ENCODE measurements around the gene ARID1A. TPM values are rescaled to one million over a fixed set of nuclear protein-coding genes. Genes with fewer than 3 reads are reported as not detected.
"Not testable (repeated sequence)": the region's sequence is repeated elsewhere in the genome, so short reads cannot be mapped to it uniquely, and the experiment has no call there.

The ARID1A gene
- 100 to 1,000 TPM; 122 to 123 TPM for total RNA-seq

GRCh38 chr1:26695356-26696118, at the start of gene ARID1A:
Gene ARID1A, plus strand, starts transcription at chr1:26696015. Its CDS starts 389 bp downstream, at chr1:26696404.
- H3K27me3 Mint-ChIP-seq (ENCODE audit: low read depth), result no peaks in the 10 kb centered on the region

GRCh38 chr1:26664802-26665201, 31.0 kb upstream of the ARID1A start:
- ChIA-PET POLR2A (no interaction called here), CTCF (interaction anchor here (2.0 to 3.4 kb wide), 2 partner anchors 13 to 27 kb away, joined by 5 to 15 read pairs; no protein-coding TSS in a partner anchor)
- Mint-ChIP-seq H3K27ac (no peak overlapping the region), H3K9me3 (ENCODE audit: insufficient read depth) (no peaks in the 10 kb centered on the region), H3K36me3 (ENCODE audit: low read depth) (no peaks in the 10 kb centered on the region), H3K4me1 (ENCODE audit: low read depth) (no peaks in the 10 kb centered on the region), H3K4me3 (no peak overlapping the region), H3K27me3 (ENCODE audit: low read depth) (peaks cover 4% of the 10 kb centered on the region)
- DNase-seq, result no peak
- no peak for ATAC-seq

More at GRCh38 chr1:26695356-26696118, at the start of gene ARID1A:
- ChIA-PET CTCF (interaction anchor here (0.5 to 7.8 kb wide), 2 partner anchors 20 to 966 kb away, joined by 3 to 62 read pairs; no protein-coding TSS in a partner anchor), POLR2A (interaction anchor here (1.7 to 15.2 kb wide), 4 partner anchors 14 to 138 kb away, joined by 5 to 325 read pairs (median 31); partner anchors contain the start of gene PIGV)
- Mint-ChIP-seq H3K4me1 (ENCODE audit: low read depth) (peaks cover 33% of the 10 kb centered on the region), H3K9me3 (ENCODE audit: insufficient read depth) (no peaks in the 10 kb centered on the region), H3K36me3 (ENCODE audit: low read depth) (no peaks in the 10 kb centered on the region), H3K4me3 (peak within 1 kb of the TSS; percentile 88), H3K27ac (peak within 1 kb of the TSS; percentile 97)
- DNase-seq (peak; percentile 96), ATAC-seq (peak; percentile 61)

GRCh38 chr1:26666855-26667254, 29.0 kb upstream of the ARID1A start:
- Mint-ChIP-seq H3K27me3 (ENCODE audit: low read depth) (no peaks in the 10 kb centered on the region), H3K9me3 (ENCODE audit: insufficient read depth) (no peaks in the 10 kb centered on the region), H3K36me3 (ENCODE audit: low read depth) (no peaks in the 10 kb centered on the region), H3K4me1 (ENCODE audit: low read depth) (no peaks in the 10 kb centered on the region), H3K27ac (no peak overlapping the region), H3K4me3 (no peak overlapping the region)
- ATAC-seq (no peak), DNase-seq (no peak)
- ChIA-PET CTCF (interaction anchor here (0.9 to 3.1 kb wide), 5 partner anchors 11 to 122 kb away, joined by 3 to 16 read pairs (median 3); no protein-coding TSS in a partner anchor), POLR2A (no interaction called here)

- ATAC-seq; DNase-seq; H3K27ac Mint-ChIP-seq; H3K4me1 Mint-ChIP-seq (ENCODE audit: low read depth); H3K9me3 Mint-ChIP-seq (ENCODE audit: insufficient read depth); H3K27me3 Mint-ChIP-seq (ENCODE audit: low read depth); H3K4me3 Mint-ChIP-seq; POLR2A ChIA-PET; H3K36me3 Mint-ChIP-seq (ENCODE audit: low read depth): not testable (repeated sequence)
- CTCF ChIA-PET, result interaction anchor here (3.1 kb wide), 1 partner anchor 9 kb away, joined by 16 read pairs; no protein-coding TSS in a partner anchor
Observed at GRCh38 chr1:26668106-26668786, 27.6 kb upstream of the ARID1A start.

GRCh38 chr1:26677306-26678115, 18.3 kb upstream of the ARID1A start:
- H3K9me3 Mint-ChIP-seq (ENCODE audit: insufficient read depth), result no peaks in the 10 kb centered on the region
- CTCF ChIA-PET, result interaction anchor here (0.7 to 5.6 kb wide), 29 partner anchors 10 to 204 kb away, joined by 3 to 62 read pairs (median 5); partner anchors contain the start of gene PIGV
- ATAC-seq (peak; percentile 96), DNase-seq (peak; percentile 66)
- peaks cover 2% of the 10 kb centered on the region for H3K27me3 Mint-ChIP-seq (ENCODE audit: low read depth)
- no peaks in the 10 kb centered on the region for H3K36me3 Mint-ChIP-seq (ENCODE audit: low read depth)
- peaks cover 21% of the 10 kb centered on the region for H3K4me1 Mint-ChIP-seq (ENCODE audit: low read depth)
- no peak overlapping the region for H3K4me3 Mint-ChIP-seq
- peak overlapping the region; percentile 47 for H3K27ac Mint-ChIP-seq
- POLR2A ChIA-PET, result interaction anchor here (1.1 to 1.6 kb wide), 3 partner anchors 15 to 112 kb away, joined by 5 to 9 read pairs (median 7); no protein-coding TSS in a partner anchor

- ChIA-PET CTCF (no interaction called here), POLR2A (no interaction called here)
- Mint-ChIP-seq H3K36me3 (ENCODE audit: low read depth) (no peaks in the 10 kb centered on the region), H3K27me3 (ENCODE audit: low read depth) (no peaks in the 10 kb centered on the region), H3K4me3 (no peak overlapping the region), H3K4me1 (ENCODE audit: low read depth) (peaks cover 12% of the 10 kb centered on the region), H3K27ac (no peak overlapping the region), H3K9me3 (ENCODE audit: insufficient read depth) (no peaks in the 10 kb centered on the region)
- ATAC-seq (no peak), DNase-seq (no peak)
Observed at GRCh38 chr1:26684763-26685508, 10.9 kb upstream of the ARID1A start.

- ATAC-seq, result no peak
- H3K4me1 Mint-ChIP-seq (ENCODE audit: low read depth), result peaks cover 14% of the 10 kb centered on the region
- POLR2A ChIA-PET, result no interaction called here
- no peak overlapping the region for H3K27ac Mint-ChIP-seq
- CTCF ChIA-PET, result interaction anchor here (1.3 kb wide), 1 partner anchor 102 kb away, joined by 4 read pairs; no protein-coding TSS in a partner anchor
- no peak overlapping the region for H3K4me3 Mint-ChIP-seq
- no peaks in the 10 kb centered on the region for H3K27me3 Mint-ChIP-seq (ENCODE audit: low read depth)
- no peaks in the 10 kb centered on the region for H3K36me3 Mint-ChIP-seq (ENCODE audit: low read depth)
- no peaks in the 10 kb centered on the region for H3K9me3 Mint-ChIP-seq (ENCODE audit: insufficient read depth)
- DNase-seq, result no peak
Observed at GRCh38 chr1:26686795-26687194, 9.0 kb upstream of the ARID1A start.

- ChIA-PET POLR2A (interaction anchor here (0.9 to 15.2 kb wide), 2 partner anchors 98 to 100 kb away, joined by 3 to 325 read pairs; partner anchors contain the start of gene PIGV), CTCF (interaction anchor here (7.4 to 7.8 kb wide), 2 partner anchors 14 to 99 kb away, joined by 62 to 125 read pairs; partner anchors contain the start of gene PIGV)
- Mint-ChIP-seq H3K4me1 (ENCODE audit: low read depth) (peaks cover 28% of the 10 kb centered on the region), H3K4me3 (no peak overlapping the region), H3K9me3 (ENCODE audit: insufficient read depth) (no peaks in the 10 kb centered on the region), H3K27me3 (ENCODE audit: low read depth) (no peaks in the 10 kb centered on the region), H3K36me3 (ENCODE audit: low read depth) (no peaks in the 10 kb centered on the region), H3K27ac (no peak overlapping the region)
- DNase-seq (no peak), ATAC-seq (no peak)
Observed at GRCh38 chr1:26689504-26689903, 6.3 kb upstream of the ARID1A start.

- CTCF ChIA-PET, result interaction anchor here (4.6 to 7.8 kb wide), 3 partner anchors 11 to 98 kb away, joined by 17 to 125 read pairs (median 62); partner anchors contain the start of gene PIGV
- no peak overlapping the region for H3K4me3 Mint-ChIP-seq
- H3K4me1 Mint-ChIP-seq (ENCODE audit: low read depth), result peaks cover 34% of the 10 kb centered on the region
- POLR2A ChIA-PET, result interaction anchor here (15.2 kb wide), 1 partner anchor 97 kb away, joined by 325 read pairs; the partner anchor contains the start of gene PIGV
- H3K27me3 Mint-ChIP-seq (ENCODE audit: low read depth), result no peaks in the 10 kb centered on the region
- DNase-seq (no peak), ATAC-seq (no peak)
- no peak overlapping the region for H3K27ac Mint-ChIP-seq
- no peaks in the 10 kb centered on the region for H3K36me3 Mint-ChIP-seq (ENCODE audit: low read depth)
- H3K9me3 Mint-ChIP-seq (ENCODE audit: insufficient read depth), result no peaks in the 10 kb centered on the region
Observed at GRCh38 chr1:26690157-26690556, 5.7 kb upstream of the ARID1A start.

GRCh38 chr1:26690576-26691031, 5.2 kb upstream of the ARID1A start:
- no peak for DNase-seq
- H3K36me3 Mint-ChIP-seq (ENCODE audit: low read depth), result no peaks in the 10 kb centered on the region
- CTCF ChIA-PET, result interaction anchor here (1.2 to 7.8 kb wide), 8 partner anchors 11 to 190 kb away, joined by 4 to 125 read pairs (median 23); partner anchors contain the start of gene PIGV
- no peak for ATAC-seq
- no peaks in the 10 kb centered on the region for H3K9me3 Mint-ChIP-seq (ENCODE audit: insufficient read depth)
- peaks cover 34% of the 10 kb centered on the region for H3K4me1 Mint-ChIP-seq (ENCODE audit: low read depth)
- no peak overlapping the region for H3K4me3 Mint-ChIP-seq
- H3K27me3 Mint-ChIP-seq (ENCODE audit: low read depth), result no peaks in the 10 kb centered on the region
- H3K27ac Mint-ChIP-seq, result no peak overlapping the region
- POLR2A ChIA-PET, result interaction anchor here (2.2 to 15.2 kb wide), 2 partner anchors 10 to 97 kb away, joined by 6 to 325 read pairs; partner anchors contain the start of gene PIGV

Data from activated CD8-positive, alpha-beta T cell treated with anti-CD3 and anti-CD28 coated beads, Interleukin-2, amount 10 ng/mL, durations not matched to agents 7 days and 5 days (primary cell).